ENCODE measurements around the gene SENP2. TPM values are rescaled to one million over a fixed set of nuclear protein-coding genes. Genes with fewer than 3 reads are reported as not detected.

The SENP2 gene
- total and polyA plus RNA-seq, 9 of the 15 experiments (the other 6 are each of a cell fraction or from before 2014, with no cell fraction given), result 11.8 to 67.1 (median 41.1) TPM

DNA sequence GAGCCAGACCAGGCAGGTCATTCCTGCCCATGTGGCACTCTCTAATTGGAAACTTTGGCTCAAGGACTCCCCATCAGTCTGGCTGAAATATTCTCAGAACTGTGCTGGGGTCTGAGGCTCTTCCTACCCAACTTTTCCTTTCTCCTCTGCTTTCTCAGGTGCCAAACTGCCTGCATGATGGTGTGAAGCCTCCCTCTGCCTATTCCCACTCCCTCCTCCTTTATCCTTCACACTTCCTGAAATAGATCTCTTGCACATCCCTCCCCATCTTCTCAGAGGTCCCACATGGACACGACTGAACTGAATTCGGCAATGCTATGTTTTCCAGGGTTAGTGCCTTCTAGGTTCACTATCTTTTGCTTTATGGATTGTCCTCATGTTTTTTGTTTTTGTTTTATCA lies 46.2 kb upstream of the SENP2 start:
- H2AFZ ChIP-seq (ENCODE audit: low read depth, low read length), result no peak overlapping the region
- no peak for TF ChIP-seq TRIM24 (IDR thresholded peaks at IDR 0.05)
- TF ChIP-seq, protein P1, sequence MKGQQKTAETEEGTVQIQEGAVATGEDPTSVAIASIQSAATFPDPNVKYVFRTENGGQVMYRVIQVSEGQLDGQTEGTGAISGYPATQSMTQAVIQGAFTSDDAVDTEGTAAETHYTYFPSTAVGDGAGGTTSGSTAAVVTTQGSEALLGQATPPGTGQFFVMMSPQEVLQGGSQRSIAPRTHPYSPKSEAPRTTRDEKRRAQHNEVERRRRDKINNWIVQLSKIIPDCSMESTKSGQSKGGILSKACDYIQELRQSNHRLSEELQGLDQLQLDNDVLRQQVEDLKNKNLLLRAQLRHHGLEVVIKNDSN (CRISPR knock-in tag; IDR thresholded peaks at IDR 0.05), result no peak
- no peak for TF ChIP-seq RUNX1 (IDR thresholded peaks at IDR 0.05; ENCODE audit: low read depth)
- TF ChIP-seq, protein P2, sequence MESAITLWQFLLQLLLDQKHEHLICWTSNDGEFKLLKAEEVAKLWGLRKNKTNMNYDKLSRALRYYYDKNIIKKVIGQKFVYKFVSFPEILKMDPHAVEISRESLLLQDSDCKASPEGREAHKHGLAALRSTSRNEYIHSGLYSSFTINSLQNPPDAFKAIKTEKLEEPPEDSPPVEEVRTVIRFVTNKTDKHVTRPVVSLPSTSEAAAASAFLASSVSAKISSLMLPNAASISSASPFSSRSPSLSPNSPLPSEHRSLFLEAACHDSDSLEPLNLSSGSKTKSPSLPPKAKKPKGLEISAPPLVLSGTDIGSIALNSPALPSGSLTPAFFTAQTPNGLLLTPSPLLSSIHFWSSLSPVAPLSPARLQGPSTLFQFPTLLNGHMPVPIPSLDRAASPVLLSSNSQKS (CRISPR knock-in tag; IDR thresholded peaks at IDR 0.05), result no peak
- TF ChIP-seq ZNF766 (CRISPR knock-in tag; conservative IDR thresholded peaks at IDR 0.05), result no peak
- TF ChIP-seq, protein P3, sequence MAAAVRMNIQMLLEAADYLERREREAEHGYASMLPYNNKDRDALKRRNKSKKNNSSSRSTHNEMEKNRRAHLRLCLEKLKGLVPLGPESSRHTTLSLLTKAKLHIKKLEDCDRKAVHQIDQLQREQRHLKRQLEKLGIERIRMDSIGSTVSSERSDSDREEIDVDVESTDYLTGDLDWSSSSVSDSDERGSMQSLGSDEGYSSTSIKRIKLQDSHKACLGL (CRISPR knock-in tag; IDR thresholded peaks at IDR 0.05; ENCODE audit: borderline replicate concordance, poor library complexity, severe bottlenecking), result no peak
- no peak for TF ChIP-seq EP300 (IDR thresholded peaks at IDR 0.05; ENCODE audit: low read length)
- no peak for TF ChIP-seq LARP7 (IDR thresholded peaks at IDR 0.05)
- TF ChIP-seq IFI16 (CRISPR knock-in tag; IDR thresholded peaks at IDR 0.05), result no peak
- TF ChIP-seq PYGO2 (tag; IDR thresholded peaks at IDR 0.05), result no peak
- TF ChIP-seq, protein P4, sequence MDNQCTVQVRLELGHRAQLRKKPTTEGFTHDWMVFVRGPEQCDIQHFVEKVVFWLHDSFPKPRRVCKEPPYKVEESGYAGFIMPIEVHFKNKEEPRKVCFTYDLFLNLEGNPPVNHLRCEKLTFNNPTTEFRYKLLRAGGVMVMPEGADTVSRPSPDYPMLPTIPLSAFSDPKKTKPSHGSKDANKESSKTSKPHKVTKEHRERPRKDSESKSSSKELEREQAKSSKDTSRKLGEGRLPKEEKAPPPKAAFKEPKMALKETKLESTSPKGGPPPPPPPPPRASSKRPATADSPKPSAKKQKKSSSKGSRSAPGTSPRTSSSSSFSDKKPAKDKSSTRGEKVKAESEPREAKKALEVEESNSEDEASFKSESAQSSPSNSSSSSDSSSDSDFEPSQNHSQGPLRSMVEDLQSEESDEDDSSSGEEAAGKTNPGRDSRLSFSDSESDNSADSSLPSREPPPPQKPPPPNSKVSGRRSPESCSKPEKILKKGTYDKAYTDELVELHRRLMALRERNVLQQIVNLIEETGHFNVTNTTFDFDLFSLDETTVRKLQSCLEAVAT (IDR thresholded peaks at IDR 0.05), result no peak
- TF ChIP-seq MCM5 (IDR thresholded peaks at IDR 0.05; ENCODE audit: low read depth), result no peak
- TF ChIP-seq PRPF4 (IDR thresholded peaks at IDR 0.05; ENCODE audit: insufficient read depth, low read depth, low read length, poor library complexity, severe bottlenecking), result no peak
- no peaks in the 10 kb centered on the region for H4K20me1 ChIP-seq (replicated peaks; ENCODE audit: control insufficient read depth, insufficient read depth, low read length)
- peaks cover 4 to 5% of the 10 kb centered on the region in 2 experiments; a peak in 3 of 5 replicates for H3K4me1 ChIP-seq (replicated peaks in 1 of 2; ENCODE audit: control insufficient read depth in 2 of 2, insufficient read depth in 2 of 2, low read length in 2 of 2)
- H3K79me2 ChIP-seq (ENCODE audit: control insufficient read depth, insufficient read depth, low read length), result no peaks in the 10 kb centered on the region
- no TSS peak for BruUV-seq (replicated peaks)
- H3K9me3 ChIP-seq (replicated peaks; ENCODE audit: control insufficient read depth, insufficient read depth, low read depth, low read length), result no peaks in the 10 kb centered on the region
- no peak overlapping the region for H3K4me3 ChIP-seq
- H3K27me3 ChIP-seq (ENCODE audit: control insufficient read depth in 2 of 2, insufficient read depth in 2 of 2, low read length in 2 of 2), result no peaks in the 10 kb centered on the region
- ATAC-seq (no peak), DNase-seq (ENCODE audit: extremely low read depth in 1 of 4, low spot score in 3 of 4) (no peak), FAIRE-seq (no peak)
- H3K36me3 ChIP-seq (ENCODE audit: control insufficient read depth, insufficient read depth, low read length), result no peaks in the 10 kb centered on the region
- H3K4me2 ChIP-seq (ENCODE audit: insufficient read depth, low read length), result no peak overlapping the region
- in situ Hi-C loops (cut with MboI), result no loop called here
- ChIA-PET POLR2A (no interaction called here), CTCF (ENCODE audit: low intra/inter-chr PET ratio) (no interaction called here)
- H3K9ac ChIP-seq (ENCODE audit: insufficient read depth in 1 of 2, low read depth in 2 of 2, low read length in 2 of 2), result no peak overlapping the region
- intact Hi-C loops (cut with micrococcal nuclease), result no loop called here
- 16% methylated on average over 2 of the region's 2 CpGs for WGBS (ENCODE audit: insufficient coverage, low coverage, missing lambda C conversion rate)
- no peak overlapping the region for H3K27ac ChIP-seq (ENCODE audit: extremely low read depth, low read depth, low read length)
- H3K9me1 ChIP-seq (ENCODE audit: control insufficient read depth, insufficient read depth, low read length), result no peaks in the 10 kb centered on the region
